Ovary (tissue), 9 donors: Measurements from ENCODE around the gene FHL3. TPM values are rescaled to one million over a fixed set of nuclear protein-coding genes. Genes with fewer than 3 reads are reported as not detected.
A peak's percentile ranks its signal among the peaks of the same experiment; 100 is the strongest.

Experiments used
- DNase-seq, 5 donors: peaks; one replicate each; pipeline ENCODE4 v3.0.0-alpha.2; 2019 to 2020
- H3K27ac ChIP-seq, 2 donors: fragments of 200-600 bp; one replicate each; pipeline versions ENCODE4 v1.5.1 to v1.8.0; 2019 to 2022
- H3K27me3 ChIP-seq: fragments of 200-600 bp; one replicate; pipeline ENCODE4 v1.8.0; 2022
- H3K36me3 ChIP-seq: fragments of 200-600 bp; sonication (generic); one replicate; pipeline ENCODE4 v1.5.1; 2019
- H3K4me1 ChIP-seq: one replicate; pipeline ENCODE4 v1.8.1; 2013; ENCODE audit warnings: mild to moderate bottlenecking, moderate library complexity; ENCODE audit not compliant: insufficient read depth
- H3K4me3 ChIP-seq: fragments of 200-600 bp; sonication (generic); one replicate; pipeline ENCODE4 v1.5.1; 2017
- H3K9me3 ChIP-seq, 2 donors: fragments of 200-600 bp in 1 of 2; sonication (generic) in 1 of 2; one replicate each; pipeline versions ENCODE4 v1.5.1 to v1.8.1; 2013 to 2019; ENCODE audit warnings: mild to moderate bottlenecking in 1 of 2, moderate library complexity in 1 of 2
- EP300 ChIP-seq: sonication (generic); formaldehyde crosslinking; IDR thresholded peaks from one replicate; pipeline ENCODE4 v1.6.1; 2017; ENCODE audit warnings: antibody characterized with exemption
- POLR2A ChIP-seq: fragments of 450-650 bp; IDR thresholded peaks from one replicate; pipeline ENCODE4 v1.6.1; 2017; ENCODE audit warnings: antibody characterized with exemption, mild to moderate bottlenecking, moderate library complexity
- WGBS, 3 donors: extraction: QIAGEN DNeasy Blood & Tissue Kit in 1 of 3; methylation state at CpG; one replicate each; pipeline versions ENCODE4 v1.1.5 to v1.1.7; 2013 to 2017; 5-methylcytosine and 5-hydroxymethylcytosine counted together
- intact Hi-C, 4 donors: fragments of 100-400 bp; cut with DNase I; formaldehyde crosslinking; loops; one replicate each; pipeline versions ENCODE4 v1.11.0 to v1.15.1; 2022 to 2023
- polyA plus RNA-seq, 2 donors: library from polyadenylated mRNA; stranded (reverse); fragments of 200-250 nt in 1 of 2; fragments of 350-450 nt in 1 of 2; fragmentation: Illumina TruSeq in 1 of 2; extraction: RNeasy Lipid Tissue Mini Kit (QIAGEN cat#74804) in 1 of 2; gene quantifications; one replicate each; pipeline ENCODE4 v1.2.3, GENCODE V29; 2013 to 2014
- total RNA-seq, 7 donors: library from RNA; depleted of rRNA in 2 of 7; stranded (reverse); fragments of >200 nt in 2 of 7; fragmentation: NEBNext Ultra II Directional in 3 of 7; extraction: Animal tissue kit (Norgen Biotek cat#: 25700) in 3 of 7; gene quantifications; one replicate each; pipeline versions ENCODE4 v1.1.0 to v1.2.4, GENCODE V29; 2016 to 2023
- TF ChIP-seq, protein P1 (sequence below), 3 donors: fragments of 450-650 bp in 2 of 3; fragments of 200-600 bp in 1 of 3; IDR thresholded peaks; one replicate each; pipeline versions ENCODE4 v1.5.1 to v1.8.0; 2016 to 2022; ENCODE audit warnings: antibody characterized with exemption in 3 of 3, mild to moderate bottlenecking in 1 of 3
- donor health status: DM: no; HTN: no; CAD: no; lungs with moderate emphysema.
- donor health status: DM: no; HTN: no; CAD: no.
- donor health status: Bipolar disorder and iron deficiency.
- donor health status: DM: yes; HTN: yes; CAD: no.
- donor health status: DM: no; HTN: no; CAD: no.
- donor health status: DM: yes; HTN: yes; CAD: no.

Gene FHL3
- total and polyA plus RNA-seq, 9 donors = 13.9 to 63.3 (median 28.8) TPM

DNA sequence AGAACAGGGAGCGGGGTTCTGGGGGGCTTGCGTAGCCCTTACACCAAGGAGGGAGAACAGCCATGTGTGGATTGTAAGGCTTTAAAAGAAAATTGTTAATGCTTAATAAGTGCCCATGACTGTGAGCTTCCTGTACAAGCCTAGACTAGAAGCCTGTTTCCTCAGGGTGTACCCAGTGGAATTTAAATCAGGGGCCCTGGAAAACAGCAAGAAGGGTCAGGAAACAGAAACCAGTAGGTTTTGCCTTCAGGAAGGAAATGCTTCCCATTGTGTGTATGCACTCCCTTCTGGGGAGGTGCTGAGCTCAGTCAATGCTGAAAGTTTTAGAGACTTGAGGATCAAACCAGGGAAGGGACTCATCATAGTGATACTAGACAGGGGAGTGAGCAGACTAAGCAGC, 19.9 kb upstream of the FHL3 start:
- H3K4me3 ChIP-seq = no peak overlapping the region
- H3K27me3 ChIP-seq = no peaks in the 10 kb centered on the region
- WGBS, 3 donors = 94 to 98% (median 98%) methylated on average over 2 of the region's 2 CpGs
- no peak overlapping the region for H3K27ac ChIP-seq
- peaks cover 11% of the 10 kb centered on the region for H3K4me1 ChIP-seq
- peak in 1 of 5 donors; percentile 2 for DNase-seq
- intact Hi-C loops = loop anchor here in 1 of 4 donors (5.0 kb wide), 1 partner anchor 38 kb away; no protein-coding TSS in a partner anchor
- no peaks in the 10 kb centered on the region for H3K36me3 ChIP-seq
- H3K9me3 ChIP-seq = no peaks in the 10 kb centered on the region
- TF ChIP-seq POLR2A (no peak), EP300 (no peak)
- TF ChIP-seq, protein P1, sequence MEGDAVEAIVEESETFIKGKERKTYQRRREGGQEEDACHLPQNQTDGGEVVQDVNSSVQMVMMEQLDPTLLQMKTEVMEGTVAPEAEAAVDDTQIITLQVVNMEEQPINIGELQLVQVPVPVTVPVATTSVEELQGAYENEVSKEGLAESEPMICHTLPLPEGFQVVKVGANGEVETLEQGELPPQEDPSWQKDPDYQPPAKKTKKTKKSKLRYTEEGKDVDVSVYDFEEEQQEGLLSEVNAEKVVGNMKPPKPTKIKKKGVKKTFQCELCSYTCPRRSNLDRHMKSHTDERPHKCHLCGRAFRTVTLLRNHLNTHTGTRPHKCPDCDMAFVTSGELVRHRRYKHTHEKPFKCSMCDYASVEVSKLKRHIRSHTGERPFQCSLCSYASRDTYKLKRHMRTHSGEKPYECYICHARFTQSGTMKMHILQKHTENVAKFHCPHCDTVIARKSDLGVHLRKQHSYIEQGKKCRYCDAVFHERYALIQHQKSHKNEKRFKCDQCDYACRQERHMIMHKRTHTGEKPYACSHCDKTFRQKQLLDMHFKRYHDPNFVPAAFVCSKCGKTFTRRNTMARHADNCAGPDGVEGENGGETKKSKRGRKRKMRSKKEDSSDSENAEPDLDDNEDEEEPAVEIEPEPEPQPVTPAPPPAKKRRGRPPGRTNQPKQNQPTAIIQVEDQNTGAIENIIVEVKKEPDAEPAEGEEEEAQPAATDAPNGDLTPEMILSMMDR (IDR thresholded peaks at IDR 0.05) = no peak

DNA sequence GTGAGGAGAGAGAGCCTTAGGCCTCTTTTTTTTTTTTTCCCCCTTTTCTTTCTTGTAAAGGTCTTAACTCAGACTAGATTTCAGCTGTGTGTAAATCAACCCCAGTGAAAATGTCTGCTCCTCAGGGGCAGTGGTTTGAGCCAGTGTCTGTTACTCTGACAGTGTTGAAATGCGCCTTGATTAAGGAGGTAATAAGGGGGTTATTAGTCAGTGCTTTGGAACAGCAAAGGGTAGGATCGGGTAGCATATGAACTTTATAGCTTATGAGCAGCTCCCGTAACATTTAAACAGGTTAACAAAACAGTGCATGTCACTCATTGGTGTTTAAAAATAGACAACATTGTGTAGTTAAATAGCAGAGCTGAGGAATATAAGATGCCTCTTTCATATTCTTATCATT, 17.5 kb upstream of the FHL3 start:
- Histone ChIP-seq H3K9me3 (no peaks in the 10 kb centered on the region), H3K27ac (no peak overlapping the region), H3K27me3 (no peaks in the 10 kb centered on the region), H3K4me1 (no peaks in the 10 kb centered on the region), H3K4me3 (no peak overlapping the region), H3K36me3 (no peaks in the 10 kb centered on the region)
- WGBS, 3 donors = 82 to 87% (median 82%) methylated on average over 3 of the region's 3 CpGs
- intact Hi-C loops = no loop called here
- TF ChIP-seq, protein P1 (IDR thresholded peaks at IDR 0.05) = no peak
- TF ChIP-seq POLR2A = no peak
- TF ChIP-seq EP300 = no peak
- no peak for DNase-seq

DNA sequence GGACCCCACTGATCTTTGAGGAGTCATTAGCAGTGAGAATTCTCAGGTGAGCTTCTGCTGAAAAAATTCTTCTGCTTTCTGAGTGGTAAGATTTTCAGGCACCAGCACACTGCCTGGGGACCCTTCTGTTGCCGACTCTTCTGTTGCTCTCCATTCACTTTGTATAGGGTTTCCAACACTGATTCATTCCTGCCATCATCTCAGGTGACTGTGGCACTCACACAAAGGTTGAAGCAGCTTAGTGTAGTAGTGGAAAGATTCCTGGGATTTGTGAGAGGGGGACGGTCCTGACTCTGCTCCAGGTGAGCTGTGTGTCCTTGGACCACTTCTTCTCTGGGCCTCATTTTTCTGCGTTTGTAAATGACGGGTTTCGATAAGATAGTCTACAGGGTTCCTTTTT, 16.7 kb upstream of the FHL3 start:
- DNase-seq = peak in 1 of 5 donors; percentile 0
- Histone ChIP-seq H3K27ac (no peak overlapping the region), H3K4me1 (no peaks in the 10 kb centered on the region), H3K27me3 (no peaks in the 10 kb centered on the region), H3K4me3 (no peak overlapping the region), H3K36me3 (no peaks in the 10 kb centered on the region), H3K9me3 (no peaks in the 10 kb centered on the region)
- no peak for TF ChIP-seq POLR2A
- TF ChIP-seq, protein P1 (IDR thresholded peaks at IDR 0.05) = no peak
- no peak for TF ChIP-seq EP300
- intact Hi-C loops = no loop called here
- 88 to 93% (median 90%) methylated on average over 5 of the region's 5 CpGs for WGBS, 3 donors

DNA sequence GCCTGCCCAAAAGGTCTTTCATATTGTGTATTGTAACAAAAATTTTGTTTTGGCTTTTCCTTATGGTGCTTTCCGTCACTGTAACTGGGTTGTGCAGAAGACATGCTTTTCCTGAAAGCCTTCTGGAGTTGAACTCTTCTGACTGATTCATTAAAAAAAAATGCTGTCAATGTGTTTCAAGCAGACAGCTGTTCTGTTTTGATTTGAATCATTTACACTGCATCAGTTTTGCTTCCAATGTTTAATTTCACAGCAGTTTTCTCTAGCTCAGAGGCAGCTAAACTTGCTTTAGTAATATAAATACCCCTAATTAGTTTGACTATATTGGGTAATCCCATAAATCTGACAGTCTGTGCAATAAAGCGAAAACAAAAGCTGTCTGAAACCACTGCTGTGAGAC, 15.1 kb upstream of the FHL3 start:
- no peak for DNase-seq
- H3K4me3 ChIP-seq = no peak overlapping the region
- no peak overlapping the region for H3K27ac ChIP-seq
- H3K9me3 ChIP-seq = no peaks in the 10 kb centered on the region
- no peaks in the 10 kb centered on the region for H3K4me1 ChIP-seq
- no peak for TF ChIP-seq POLR2A
- TF ChIP-seq, protein P1 (IDR thresholded peaks at IDR 0.05) = no peak
- TF ChIP-seq EP300 = no peak
- WGBS, 3 donors = 82 to 86% (median 84%) methylated on average over 2 of the region's 2 CpGs
- intact Hi-C loops = no loop called here
- no peaks in the 10 kb centered on the region for H3K36me3 ChIP-seq
- H3K27me3 ChIP-seq = no peaks in the 10 kb centered on the region
